HG02943 (cell line): ENCODE measurements around the gene ZMPSTE24.
"Not testable (repeated sequence)": the region's sequence is repeated elsewhere in the genome, so short reads cannot be mapped to it uniquely, and the experiment has no call there.

Source experiments
- ATAC-seq: cut with Tn5 transposase; IDR thresholded peaks from one replicate; pipeline ENCODE4 v1.9.1; 2021; ENCODE audit warnings: mild to moderate bottlenecking, low read depth, moderate library complexity; ENCODE audit not compliant: unreplicated experiment

The ZMPSTE24 gene

GRCh38 chr1:40315795-40316594, 58.0 kb downstream of the ZMPSTE24 start:
- no peak for ATAC-seq

- no peak for ATAC-seq
Observed at GRCh38 chr1:40316595-40317393, 58.8 kb downstream of the ZMPSTE24 start, which contains the start of gene COL9A2. Gene COL9A2 (minus strand): TSS chr1:40317286. CDS start chr1:40317197, 89 bp downstream.

GRCh38 chr1:40317394-40318074, 59.5 kb downstream of the ZMPSTE24 start:
- ATAC-seq, result no peak

GRCh38 chr1:40318476-40318875, 60.4 kb downstream of the ZMPSTE24 start:
- ATAC-seq, result no peak

GRCh38 chr1:40318970-40319621, 61.1 kb downstream of the ZMPSTE24 start:
- no peak for ATAC-seq

- not testable (repeated sequence) for ATAC-seq
Observed at GRCh38 chr1:40331403-40331802, 73.4 kb downstream of the ZMPSTE24 start.

GRCh38 chr1:40332695-40333094, 74.7 kb downstream of the ZMPSTE24 start:
- no peak for ATAC-seq

- no peak for ATAC-seq
Observed at GRCh38 chr1:40337443-40337842, 79.4 kb downstream of the ZMPSTE24 start.

- peak; percentile 63 for ATAC-seq
Observed at GRCh38 chr1:40338745-40339419, 80.8 kb downstream of the ZMPSTE24 start.

- ATAC-seq, result no peak
Observed at GRCh38 chr1:40339420-40340323, 81.6 kb downstream of the ZMPSTE24 start.

GRCh38 chr1:40341491-40342380, 83.7 kb downstream of the ZMPSTE24 start:
- ATAC-seq, result no peak

GRCh38 chr1:40342381-40342717, 84.3 kb downstream of the ZMPSTE24 start:
- not testable (repeated sequence) for ATAC-seq
